H9 (cell line): ENCODE results near the gene RPL19. TPM values are rescaled to one million over a fixed set of nuclear protein-coding genes. Genes with fewer than 3 reads are reported as not detected.

Experiments used
- DNase-seq: peaks from one replicate; pipeline ENCODE4 v3.0.0-alpha.2; 2017
- H2AFZ ChIP-seq: one replicate; pipeline ENCODE4 v1.6.1; 2013; ENCODE audit warnings: mild to moderate bottlenecking, low read length, control low read depth, moderate library complexity
- H2AK5ac ChIP-seq: 2 replicates; pipeline ENCODE4 v1.6.1; 2013; ENCODE audit warnings: low read length, control low read depth, mixed read lengths; ENCODE audit not compliant: insufficient read length
- H2BK120ac ChIP-seq: one replicate; pipeline ENCODE4 v1.6.1; 2013; ENCODE audit warnings: low read depth, mild to moderate bottlenecking, low read length, control low read depth, inconsistent platforms; ENCODE audit not compliant: poor library complexity, severe bottlenecking
- H2BK12ac ChIP-seq: 2 replicates; pipeline ENCODE4 v1.6.1; 2013; ENCODE audit warnings: low read length, control low read depth, mixed read lengths, low read depth; ENCODE audit not compliant: insufficient read length
- H2BK15ac ChIP-seq: 2 replicates; pipeline ENCODE4 v1.6.1; 2013; ENCODE audit warnings: low read depth, low read length, control low read depth
- H2BK20ac ChIP-seq: one replicate; pipeline ENCODE4 v1.6.1; 2013; ENCODE audit warnings: low read depth, mild to moderate bottlenecking, low read length, control low read depth, inconsistent platforms; ENCODE audit not compliant: poor library complexity, severe bottlenecking
- H2BK5ac ChIP-seq: 2 replicates; pipeline ENCODE4 v1.6.1; 2013; ENCODE audit warnings: low read length, control low read depth, mixed read lengths; ENCODE audit not compliant: insufficient read length
- H3K14ac ChIP-seq: 2 replicates; pipeline ENCODE4 v1.6.1; 2013; ENCODE audit warnings: low read length, control low read depth; ENCODE audit not compliant: insufficient read depth
- H3K18ac ChIP-seq: 2 replicates; pipeline ENCODE4 v1.6.1; 2013; ENCODE audit warnings: low read depth, mild to moderate bottlenecking, mixed read lengths, low read length, control low read depth; ENCODE audit not compliant: insufficient read length
- H3K23ac ChIP-seq: 2 replicates; pipeline ENCODE4 v1.6.1; 2013; ENCODE audit warnings: low read length, control low read depth, mixed read lengths, low read depth; ENCODE audit not compliant: insufficient read length
- H3K23me2 ChIP-seq: 2 replicates; pipeline ENCODE4 v1.6.1; 2013; ENCODE audit warnings: low read depth, mild to moderate bottlenecking, mixed read lengths, low read length, control low read depth; ENCODE audit not compliant: insufficient read length, poor library complexity, severe bottlenecking
- H3K27ac ChIP-seq: 2 replicates; pipeline ENCODE4 v1.5.1; 2013; ENCODE audit warnings: low read length, control low read depth, mixed read lengths, low read depth; ENCODE audit not compliant: insufficient read length
- H3K27me3 ChIP-seq: 2 replicates; pipeline ENCODE4 v1.6.1; 2013; ENCODE audit warnings: low read length, control low read depth, inconsistent platforms; ENCODE audit not compliant: insufficient read depth
- H3K4ac ChIP-seq: 2 replicates; pipeline ENCODE4 v1.6.1; 2013; ENCODE audit warnings: low read depth, mild to moderate bottlenecking, control low read depth, inconsistent platforms, low read length, moderate library complexity
- H3K4me1 ChIP-seq: 2 replicates; pipeline ENCODE4 v1.6.1; 2013; ENCODE audit warnings: low read length, control low read depth, inconsistent platforms; ENCODE audit not compliant: insufficient read depth
- H3K4me2 ChIP-seq: 2 replicates; pipeline ENCODE4 v1.6.1; 2013; ENCODE audit warnings: low read length, control low read depth, mixed read lengths; ENCODE audit not compliant: insufficient read length, insufficient read depth
- H3K56ac ChIP-seq: 2 replicates; pipeline ENCODE4 v1.6.1; 2013; ENCODE audit warnings: low read depth, mild to moderate bottlenecking, mixed read lengths, low read length, control low read depth; ENCODE audit not compliant: insufficient read length
- H3K79me1 ChIP-seq: 2 replicates; pipeline ENCODE4 v1.6.1; 2013; ENCODE audit warnings: low read depth, mild to moderate bottlenecking, moderate library complexity, low read length, control low read depth, inconsistent platforms; ENCODE audit not compliant: insufficient read depth, poor library complexity, severe bottlenecking
- H3K79me2 ChIP-seq: 2 replicates; pipeline ENCODE4 v1.6.1; 2013; ENCODE audit warnings: low read length, control low read depth, inconsistent platforms; ENCODE audit not compliant: insufficient read depth
- H3K9ac ChIP-seq: 2 replicates; pipeline ENCODE4 v1.6.1; 2013; ENCODE audit warnings: low read length, control low read depth, mixed read lengths; ENCODE audit not compliant: insufficient read length; ENCODE audit errors: extremely low read depth
- H3K9me3 ChIP-seq: one replicate; pipeline ENCODE4 v1.6.1; 2013; ENCODE audit warnings: low read depth, low read length, inconsistent platforms; ENCODE audit not compliant: control insufficient read depth
- H3T11ph ChIP-seq: one replicate; pipeline ENCODE4 v1.6.1; 2013; ENCODE audit warnings: mild to moderate bottlenecking, low read length, control low read depth, inconsistent platforms
- H4K20me1 ChIP-seq: one replicate; pipeline ENCODE4 v1.6.1; 2013; ENCODE audit not compliant: control insufficient read depth, insufficient read length, insufficient read depth
- H4K5ac ChIP-seq: 2 replicates; pipeline ENCODE4 v1.6.1; 2013; ENCODE audit warnings: low read depth, mild to moderate bottlenecking, mixed read lengths, low read length, control low read depth; ENCODE audit not compliant: insufficient read length
- H4K8ac ChIP-seq: replicated peaks from 2 replicates; pipeline ENCODE4 v1.6.1; 2013; ENCODE audit warnings: low read length, control low read depth, mixed read lengths, low read depth; ENCODE audit not compliant: insufficient read length
- H4K91ac ChIP-seq: 2 replicates; pipeline ENCODE4 v1.6.1; 2013; ENCODE audit warnings: low read depth, mild to moderate bottlenecking, moderate library complexity, mixed read lengths, low read length, control low read depth; ENCODE audit not compliant: insufficient read length
- H3K27ac Mint-ChIP-seq, 3 experiments: 2 replicates in 2 of 3; 3 replicates in 1 of 3; pipeline ENCODE4 v1.8.0; 2020 to 2021; ENCODE audit warnings: mixed read lengths in 3 of 3, mild to moderate bottlenecking in 1 of 3, moderate library complexity in 1 of 3
- H3K27me3 Mint-ChIP-seq: 2 replicates; pipeline ENCODE4 v1.8.0; 2021; ENCODE audit warnings: low read depth, mild to moderate bottlenecking, moderate library complexity, mixed read lengths
- H3K36me3 Mint-ChIP-seq, 3 experiments: 2 replicates in 2 of 3; 3 replicates in 1 of 3; pipeline ENCODE4 v1.8.0; 2020 to 2021; ENCODE audit warnings: low read depth in 3 of 3, mixed read lengths in 3 of 3; ENCODE audit not compliant: insufficient read depth in 1 of 3
- H3K4me1 Mint-ChIP-seq, 2 experiments: 2 replicates each; pipeline ENCODE4 v1.8.0; 2020; ENCODE audit warnings: mixed read lengths in 2 of 2
- H3K4me3 Mint-ChIP-seq, 2 experiments: 2 replicates in 1 of 2; 3 replicates in 1 of 2; pipeline ENCODE4 v1.8.0; 2020 to 2021; ENCODE audit warnings: mild to moderate bottlenecking in 2 of 2, mixed read lengths in 2 of 2, moderate library complexity in 1 of 2
- H3K9me3 Mint-ChIP-seq, 2 experiments: 2 replicates in 1 of 2; 3 replicates in 1 of 2; pipeline ENCODE4 v1.8.0; 2020; ENCODE audit warnings: mild to moderate bottlenecking in 2 of 2, mixed read lengths in 2 of 2, moderate library complexity in 1 of 2
- CTCF ChIP-seq: fragments of 200-600 bp; sonication (generic); conservative IDR thresholded peaks from 3 replicates; pipeline ENCODE4 v1.8.0; 2021; ENCODE audit warnings: antibody characterized with exemption, mild to moderate bottlenecking
- WGBS: extraction: QIAGEN DNeasy Blood & Tissue Kit; methylation state at CpG from one replicate; pipeline ENCODE4 v1.1.7; 2013; ENCODE audit warnings: missing lambda C conversion rate, low lambda C conversion rate, mixed read lengths; ENCODE audit not compliant: insufficient read length; ENCODE audit errors: extremely low coverage; 5-methylcytosine and 5-hydroxymethylcytosine counted together
- total RNA-seq: library from RNA; stranded (reverse); gene quantifications from 2 replicates; pipeline ENCODE4 v1.2.1, GENCODE V29; 2021

Gene RPL19
- total RNA-seq, 1 experiment from 2014 or later, result 2,038 TPM

GRCh38 chr17:39170109-39170508 is 30.0 kb upstream of the RPL19 start:
- no peak overlapping the region for H2BK12ac ChIP-seq
- H3K56ac ChIP-seq, result no peak overlapping the region
- H3K4me2 ChIP-seq, result no peak overlapping the region
- H3K79me1 ChIP-seq, result no peaks in the 10 kb centered on the region
- no peak overlapping the region for H3K18ac ChIP-seq
- DNase-seq, result no peak
- no peak overlapping the region for H2BK120ac ChIP-seq
- no peaks in the 10 kb centered on the region for H3K79me2 ChIP-seq
- no peak overlapping the region for H2BK15ac ChIP-seq
- no peak overlapping the region for H2BK5ac ChIP-seq
- Mint-ChIP-seq H3K4me1 (peaks cover 37 to 47% of the 10 kb centered on the region in 2 experiments), H3K36me3 (peaks cover 3 to 9% (median 7%) of the 10 kb centered on the region in 3 experiments; a peak in 5 of 7 replicates), H3K27ac (no peak overlapping the region), H3K9me3 (peaks cover 4 to 8% of the 10 kb centered on the region in 2 experiments; a peak in 4 of 5 replicates), H3K4me3 (no peak overlapping the region), H3K27me3 (peaks cover 35% of the 10 kb centered on the region)
- no peaks in the 10 kb centered on the region for H3K9me3 ChIP-seq
- H3K27ac ChIP-seq, result no peak overlapping the region
- H3T11ph ChIP-seq, result no peak overlapping the region
- peaks cover 7% of the 10 kb centered on the region for H3K23me2 ChIP-seq
- H3K4me1 ChIP-seq, result no peaks in the 10 kb centered on the region; the same call in 1 of the 2 replicates
- peaks cover 10% of the 10 kb centered on the region; the same call in 1 of the 2 replicates for H3K27me3 ChIP-seq
- H2AK5ac ChIP-seq, result no peak overlapping the region
- no peak overlapping the region for H4K5ac ChIP-seq
- no peak overlapping the region for H3K4ac ChIP-seq
- no peak overlapping the region for H4K8ac ChIP-seq
- no CpG with 5 or more reads among the region's 4 CpGs for WGBS
- TF ChIP-seq CTCF, result no peak
- H3K9ac ChIP-seq, result no peak overlapping the region
- no peaks in the 10 kb centered on the region for H4K20me1 ChIP-seq
- no peak overlapping the region for H3K14ac ChIP-seq
- H2AFZ ChIP-seq, result no peak overlapping the region
- no peak overlapping the region for H2BK20ac ChIP-seq
- H4K91ac ChIP-seq, result no peak overlapping the region
- no peak overlapping the region for H3K23ac ChIP-seq
